ENCODE results near the gene ZNF814. TPM values are rescaled to one million over a fixed set of nuclear protein-coding genes. Genes with fewer than 3 reads are reported as not detected.
"Not testable (repeated sequence)": the region's sequence is repeated elsewhere in the genome, so short reads cannot be mapped to it uniquely, and the experiment has no call there.

ZNF814 gene
- total RNA-seq, 1 experiment from 2014 or later = 4.8 TPM

- DNase-seq (ENCODE audit: low read depth, low spot score) = peak; percentile 79
- no peaks in the 10 kb centered on the region for H3K27me3 ChIP-seq (ENCODE audit: control insufficient read depth, insufficient read depth, low read length)
- peak within 1 kb of the TSS; percentile 86 for H3K27ac ChIP-seq (ENCODE audit: low read length)
- no peaks in the 10 kb centered on the region for H3K9me3 ChIP-seq (ENCODE audit: control insufficient read depth, insufficient read depth, low read depth, low read length)
- in situ Hi-C loops (cut with HindIII; ENCODE audit: low pct_unique_long_range_greater_than_20kb, low sequenced_read_pairs) (no loop called here), intact Hi-C loops (cut with micrococcal nuclease; ENCODE audit: unreplicated experiment) (no loop called here)
- H3K4me3 ChIP-seq (ENCODE audit: low read depth in 2 of 2, low read length in 2 of 2) = peak within 1 kb of the TSS; percentile 82 to 89
- ChIA-PET CTCF (interaction anchor here (0.5 to 0.6 kb wide), 2 partner anchors 10 to 483 kb away, joined by 3 to 5 read pairs; no protein-coding TSS in a partner anchor), POLR2A (interaction anchor here (0.7 kb wide), 1 partner anchor 11 kb away, joined by 3 read pairs; no protein-coding TSS in a partner anchor)
- peak; percentile 82 for TF ChIP-seq POLR2AphosphoS5 (IDR thresholded peaks at IDR 0.05; ENCODE audit: low read depth, low read length)
- no peak for TF ChIP-seq SIN3A (IDR thresholded peaks at IDR 0.05; ENCODE audit: borderline replicate concordance, insufficient read depth, low read depth, low read length)
- ATAC-seq = peak; percentile 96
- H3K36me3 ChIP-seq (ENCODE audit: control insufficient read depth, insufficient read depth, low read length) = no peaks in the 10 kb centered on the region
- peaks cover 6% of the 10 kb centered on the region for H3K4me1 ChIP-seq (ENCODE audit: control insufficient read depth, insufficient read depth, low read length)
- BruUV-seq (replicated peaks) = no TSS peak
Measured at GRCh38 chr19:57814505-57815246, 74.2 kb downstream of the ZNF814 start, which contains the start of gene ZNF552. ZNF552 (minus strand) TSS chr19:57814913; CDS start chr19:57814743, 170 bp downstream.

GRCh38 chr19:57813919-57814504 lies 74.8 kb downstream of the ZNF814 start:
- Histone ChIP-seq H3K4me3 (ENCODE audit: low read depth in 2 of 2, low read length in 2 of 2) (peak overlapping the region; percentile 82 to 89), H3K9me3 (ENCODE audit: control insufficient read depth, insufficient read depth, low read depth, low read length) (no peaks in the 10 kb centered on the region), H3K27ac (ENCODE audit: low read length) (peak overlapping the region; percentile 86), H3K36me3 (ENCODE audit: control insufficient read depth, insufficient read depth, low read length) (no peaks in the 10 kb centered on the region), H3K4me1 (ENCODE audit: control insufficient read depth, insufficient read depth, low read length) (peaks cover 6% of the 10 kb centered on the region), H3K27me3 (ENCODE audit: control insufficient read depth, insufficient read depth, low read length) (no peaks in the 10 kb centered on the region)
- DNase-seq (ENCODE audit: low read depth, low spot score) (no peak), ATAC-seq (no peak)
- TSS peak; percentile 85 for BruUV-seq (replicated peaks)
- TF ChIP-seq CTCF (IDR thresholded peaks at IDR 0.05) (no peak), REST (IDR thresholded peaks at IDR 0.05; ENCODE audit: insufficient read depth in 1 of 2, low read depth in 2 of 2, low read length in 1 of 2) (no peak), TCF7L2 (IDR thresholded peaks at IDR 0.05; ENCODE audit: low read depth, low read length) (no peak), POLR2AphosphoS5 (IDR thresholded peaks at IDR 0.05; ENCODE audit: low read depth, low read length) (no peak), SIN3A (IDR thresholded peaks at IDR 0.05; ENCODE audit: borderline replicate concordance, insufficient read depth, low read depth, low read length) (no peak)
- intact Hi-C loops (cut with micrococcal nuclease; ENCODE audit: unreplicated experiment) = no loop called here
- in situ Hi-C loops (cut with HindIII; ENCODE audit: low pct_unique_long_range_greater_than_20kb, low sequenced_read_pairs) = no loop called here
- ChIA-PET POLR2A (no interaction called here), CTCF (interaction anchor here (0.5 kb wide), 1 partner anchor 10 kb away, joined by 5 read pairs; no protein-coding TSS in a partner anchor)

- H3K4me1 ChIP-seq (ENCODE audit: control insufficient read depth, insufficient read depth, low read length); CTCF ChIA-PET; BruUV-seq (replicated peaks); H3K9me3 ChIP-seq (ENCODE audit: control insufficient read depth, insufficient read depth, low read depth, low read length); ATAC-seq; DNase-seq (ENCODE audit: low read depth, low spot score); intact Hi-C loops (cut with micrococcal nuclease; ENCODE audit: unreplicated experiment); in situ Hi-C loops (cut with HindIII; ENCODE audit: low pct_unique_long_range_greater_than_20kb, low sequenced_read_pairs); H3K27ac ChIP-seq (ENCODE audit: low read length); H3K36me3 ChIP-seq (ENCODE audit: control insufficient read depth, insufficient read depth, low read length); H3K27me3 ChIP-seq (ENCODE audit: control insufficient read depth, insufficient read depth, low read length): not testable (repeated sequence)
- peak overlapping the region; percentile 82 to 89; a peak in 2 of 4 replicates for H3K4me3 ChIP-seq (ENCODE audit: low read depth in 2 of 2, low read length in 2 of 2)
- POLR2A ChIA-PET = interaction anchor here (0.6 kb wide), 1 partner anchor 34 kb away, joined by 3 read pairs; no protein-coding TSS in a partner anchor
Measured at GRCh38 chr19:57812975-57813820, 75.6 kb downstream of the ZNF814 start.
